Sigmoid colon (tissue), 7 donors: ENCODE data around the gene POU2F2. TPM values are rescaled to one million over a fixed set of nuclear protein-coding genes. Genes with fewer than 3 reads are reported as not detected.
A peak's percentile ranks its signal among the peaks of the same experiment; 100 is the strongest.

Experiments used
- DNase-seq: peaks from one replicate; pipeline ENCODE4 v3.0.0-alpha.2; 2019
- H3K27ac ChIP-seq, 4 donors: fragments of 200-600 bp; sonication (generic); one replicate each; pipeline ENCODE4 v1.5.1; 2016 to 2019; ENCODE audit warnings: mild to moderate bottlenecking in 1 of 4
- H3K27me3 ChIP-seq, 3 donors: fragments of 200-600 bp; sonication (generic); one replicate each; pipeline ENCODE4 v1.5.1; 2019; ENCODE audit warnings: mild to moderate bottlenecking in 1 of 3
- H3K36me3 ChIP-seq, 4 donors: fragments of 200-600 bp; sonication (generic); one replicate each; pipeline ENCODE4 v1.5.1; 2016 to 2019
- H3K4me1 ChIP-seq, 4 donors: fragments of 200-600 bp; sonication (generic); one replicate each; pipeline ENCODE4 v1.5.1; 2017 to 2019
- H3K4me3 ChIP-seq, 4 donors: fragments of 200-600 bp; sonication (generic); one replicate each; pipeline ENCODE4 v1.5.1; 2017 to 2019; ENCODE audit warnings: mild to moderate bottlenecking in 2 of 4, moderate library complexity in 1 of 4
- H3K9me3 ChIP-seq, 4 donors: fragments of 200-600 bp in 3 of 4; sonication (generic) in 3 of 4; one replicate each; pipeline versions ENCODE4 v1.5.1 to v1.6.1; 2013 to 2019
- EP300 ChIP-seq, 4 donors: sonication (generic); formaldehyde crosslinking; IDR thresholded peaks; one replicate each; pipeline ENCODE4 v1.6.1; 2017; ENCODE audit warnings: antibody characterized with exemption in 4 of 4
- POLR2A ChIP-seq, 2 donors: fragments of 450-650 bp; IDR thresholded peaks; one replicate each; pipeline ENCODE4 v1.6.1; 2016; ENCODE audit warnings: antibody characterized with exemption in 2 of 2, mild to moderate bottlenecking in 2 of 2, moderate library complexity in 2 of 2
- POLR2AphosphoS5 ChIP-seq, 4 donors: sonication (generic); formaldehyde crosslinking; IDR thresholded peaks; one replicate each; pipeline ENCODE4 v1.6.1; 2017; ENCODE audit warnings: antibody characterized with exemption in 4 of 4
- WGBS, 2 donors: extraction: QIAGEN DNeasy Blood & Tissue Kit; methylation state at CpG; one replicate each; pipeline ENCODE4 v1.1.7; 2013; 5-methylcytosine and 5-hydroxymethylcytosine counted together
- intact Hi-C: fragments of 100-400 bp; cut with DNase I; formaldehyde crosslinking; loops from one replicate; pipeline ENCODE4 v1.15.1; 2023
- polyA plus RNA-seq, 3 donors: library from polyadenylated mRNA; stranded (reverse); fragments of 200-250 nt; gene quantifications; one replicate each; pipeline ENCODE4 v1.2.3, GENCODE V29; 2013
- total RNA-seq, 4 donors: library from RNA; depleted of rRNA; stranded (reverse); fragments of >200 nt; gene quantifications; one replicate each; pipeline ENCODE4 v1.1.0, GENCODE V29; 2016
- TF ChIP-seq, protein P1 (sequence below), 4 experiments: fragments of 450-650 bp in 3 of 4; fragments of 200-600 bp in 1 of 4; IDR thresholded peaks; one replicate each; pipeline ENCODE4 v1.5.1; 2016 to 2019; ENCODE audit warnings: antibody characterized with exemption in 4 of 4, mild to moderate bottlenecking in 3 of 4, moderate library complexity in 2 of 4
- donor health status: healthy with polysubstance abuse.
- donor health status: Bipolar disorder and iron deficiency.
- donor health status: healthy.

Gene POU2F2
- total and polyA plus RNA-seq, 7 donors, result 0.60 to 19.0 (median 2.5) TPM

DNA sequence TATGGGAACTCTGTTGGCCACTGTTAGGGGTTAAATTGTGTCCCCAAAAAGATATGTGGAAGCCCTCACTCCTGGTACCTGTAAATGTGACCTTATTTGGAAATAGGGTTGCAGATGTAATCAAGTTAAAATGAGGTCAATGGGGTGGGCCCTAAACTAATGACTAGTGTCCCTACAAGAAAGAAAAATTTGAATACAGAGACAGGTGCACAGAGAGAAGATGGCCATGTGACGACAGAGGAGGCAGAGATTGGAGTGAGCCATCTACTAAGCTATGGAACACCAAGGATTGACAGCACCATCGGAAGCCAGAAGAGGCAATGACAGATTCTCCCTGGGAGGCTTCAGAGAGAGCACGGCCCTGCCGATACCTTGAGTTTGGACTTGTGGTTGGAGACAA, 16.5 kb downstream of the POU2F2 start:
- H3K27ac ChIP-seq, result no peak overlapping the region
- no peaks in the 10 kb centered on the region for H3K9me3 ChIP-seq
- intact Hi-C loops, result no loop called here
- peaks cover 0 to 13% (median 0%) of the 10 kb centered on the region in 4 donors for H3K4me1 ChIP-seq
- H3K4me3 ChIP-seq, result no peak overlapping the region
- no peak for TF ChIP-seq POLR2AphosphoS5 (IDR thresholded peaks at IDR 0.05)
- no peak for TF ChIP-seq POLR2A (IDR thresholded peaks at IDR 0.05)
- TF ChIP-seq, protein P1, sequence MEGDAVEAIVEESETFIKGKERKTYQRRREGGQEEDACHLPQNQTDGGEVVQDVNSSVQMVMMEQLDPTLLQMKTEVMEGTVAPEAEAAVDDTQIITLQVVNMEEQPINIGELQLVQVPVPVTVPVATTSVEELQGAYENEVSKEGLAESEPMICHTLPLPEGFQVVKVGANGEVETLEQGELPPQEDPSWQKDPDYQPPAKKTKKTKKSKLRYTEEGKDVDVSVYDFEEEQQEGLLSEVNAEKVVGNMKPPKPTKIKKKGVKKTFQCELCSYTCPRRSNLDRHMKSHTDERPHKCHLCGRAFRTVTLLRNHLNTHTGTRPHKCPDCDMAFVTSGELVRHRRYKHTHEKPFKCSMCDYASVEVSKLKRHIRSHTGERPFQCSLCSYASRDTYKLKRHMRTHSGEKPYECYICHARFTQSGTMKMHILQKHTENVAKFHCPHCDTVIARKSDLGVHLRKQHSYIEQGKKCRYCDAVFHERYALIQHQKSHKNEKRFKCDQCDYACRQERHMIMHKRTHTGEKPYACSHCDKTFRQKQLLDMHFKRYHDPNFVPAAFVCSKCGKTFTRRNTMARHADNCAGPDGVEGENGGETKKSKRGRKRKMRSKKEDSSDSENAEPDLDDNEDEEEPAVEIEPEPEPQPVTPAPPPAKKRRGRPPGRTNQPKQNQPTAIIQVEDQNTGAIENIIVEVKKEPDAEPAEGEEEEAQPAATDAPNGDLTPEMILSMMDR (IDR thresholded peaks at IDR 0.05), result no peak
- TF ChIP-seq EP300 (IDR thresholded peaks at IDR 0.05), result no peak
- WGBS, 2 donors, result 88 to 93% methylated on average over 4 of the region's 4 CpGs
- no peak for DNase-seq
- no peaks in the 10 kb centered on the region for H3K36me3 ChIP-seq
- no peaks in the 10 kb centered on the region for H3K27me3 ChIP-seq

DNA sequence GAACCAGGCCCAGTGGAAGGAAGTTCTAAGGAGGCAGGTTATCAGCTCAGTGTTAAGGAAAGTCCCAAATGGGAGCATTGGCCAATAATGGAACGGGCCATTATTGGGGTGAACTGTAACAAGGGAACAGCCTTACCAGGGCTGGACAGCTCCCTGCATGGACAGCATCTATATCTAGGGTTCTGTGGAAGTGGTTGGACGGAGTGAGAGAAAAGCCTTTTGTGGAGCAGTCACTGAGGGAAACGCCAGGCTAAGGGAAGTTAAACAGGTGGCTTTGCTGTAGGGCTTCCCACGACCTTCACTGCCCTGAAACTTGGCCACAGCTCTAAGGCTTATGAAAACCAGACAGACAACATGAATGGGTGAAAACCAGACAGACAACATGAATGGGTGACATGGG, 17.0 kb downstream of the POU2F2 start:
- Histone ChIP-seq H3K4me3 (no peak overlapping the region), H3K36me3 (no peaks in the 10 kb centered on the region), H3K27me3 (no peaks in the 10 kb centered on the region), H3K4me1 (peaks cover 0 to 13% (median 0%) of the 10 kb centered on the region in 4 donors), H3K9me3 (no peaks in the 10 kb centered on the region), H3K27ac (no peak overlapping the region)
- TF ChIP-seq, protein P1 (IDR thresholded peaks at IDR 0.05), result no peak
- TF ChIP-seq POLR2A (IDR thresholded peaks at IDR 0.05), result no peak
- TF ChIP-seq POLR2AphosphoS5 (IDR thresholded peaks at IDR 0.05), result no peak
- no peak for TF ChIP-seq EP300 (IDR thresholded peaks at IDR 0.05)
- DNase-seq, result no peak
- intact Hi-C loops, result no loop called here
- 69 to 75% methylated on average over 4 of the region's 4 CpGs for WGBS, 2 donors

DNA sequence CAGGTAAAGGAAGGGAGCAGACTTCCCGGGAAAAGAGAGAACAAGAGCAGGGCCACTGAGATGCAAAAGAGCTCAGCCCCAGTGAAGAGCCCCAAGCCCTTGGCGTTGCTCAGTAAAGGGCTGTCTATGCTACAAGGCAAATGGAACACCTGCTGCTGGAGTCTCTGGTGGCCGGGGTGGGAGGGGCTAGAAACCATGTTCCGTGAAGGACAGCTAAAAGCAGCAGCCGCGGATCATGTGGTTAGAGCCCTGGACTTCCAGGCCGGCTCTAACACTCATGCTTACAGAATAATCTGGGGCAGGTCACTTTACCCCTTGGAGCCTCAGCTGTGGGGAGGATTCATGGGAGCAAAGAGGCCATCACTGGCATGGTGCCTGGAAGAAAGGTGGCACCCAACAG, 17.8 kb downstream of the POU2F2 start:
- Histone ChIP-seq H3K27ac (peak overlapping the region in 1 of 4 donors; percentile 54), H3K36me3 (no peaks in the 10 kb centered on the region), H3K4me1 (peaks cover 0 to 13% (median 0%) of the 10 kb centered on the region in 4 donors), H3K27me3 (no peaks in the 10 kb centered on the region), H3K9me3 (no peaks in the 10 kb centered on the region), H3K4me3 (no peak overlapping the region)
- intact Hi-C loops, result no loop called here
- no peak for DNase-seq
- 37 to 38% methylated on average over 7 of the region's 7 CpGs for WGBS, 2 donors
- TF ChIP-seq EP300 (IDR thresholded peaks at IDR 0.05), result no peak

DNA sequence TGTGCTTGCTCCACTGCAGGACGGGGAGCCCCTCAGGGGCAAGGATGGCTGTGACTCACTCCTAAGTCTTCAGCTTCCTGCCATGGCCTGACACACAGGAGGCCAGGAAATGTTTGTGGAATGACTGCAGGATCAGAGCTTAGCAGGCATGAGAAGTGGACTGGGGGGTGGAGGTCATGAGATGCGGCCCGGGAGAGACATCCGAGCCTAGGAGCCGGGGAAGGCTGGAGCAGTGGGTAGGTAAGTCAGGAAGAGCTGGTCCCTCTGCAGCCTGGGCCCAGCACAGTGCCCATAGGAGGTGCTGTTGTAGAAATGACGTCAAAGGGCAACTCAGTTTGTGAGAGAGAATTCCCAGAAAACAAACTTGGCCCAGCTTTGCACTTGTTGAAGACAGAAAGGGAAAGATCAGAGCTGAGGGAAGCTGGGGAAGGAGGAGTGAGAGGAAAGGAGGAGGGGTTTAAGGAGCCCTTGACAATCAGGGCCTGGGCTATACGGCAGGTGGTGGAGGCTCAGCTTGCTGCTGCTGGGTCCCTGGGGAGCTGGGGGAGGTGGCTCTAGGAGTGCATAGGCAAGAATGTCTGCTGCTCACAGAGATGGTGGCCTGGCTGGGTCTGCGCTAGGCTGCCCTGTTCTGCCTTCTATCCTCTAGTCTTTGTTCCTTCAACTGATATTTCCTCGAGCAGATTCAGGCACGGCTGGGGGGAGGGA, 18.5 kb downstream of the POU2F2 start:
- H3K4me3 ChIP-seq, result no peak overlapping the region
- no peak for DNase-seq
- TF ChIP-seq, protein P1 (IDR thresholded peaks at IDR 0.05), result no peak
- TF ChIP-seq EP300 (IDR thresholded peaks at IDR 0.05), result no peak
- TF ChIP-seq POLR2A (IDR thresholded peaks at IDR 0.05), result no peak
- peak overlapping the region in 1 of 4 donors; percentile 54 for H3K27ac ChIP-seq
- H3K4me1 ChIP-seq, result peaks cover 0 to 13% (median 0%) of the 10 kb centered on the region in 4 donors
- no peaks in the 10 kb centered on the region for H3K9me3 ChIP-seq
- 56 to 60% methylated on average over 10 of the region's 10 CpGs for whole genome bisulfite sequencing, 2 donors
- intact Hi-C loops, result no loop called here
- no peaks in the 10 kb centered on the region for H3K36me3 ChIP-seq
- peaks cover 0 to under 1% (median 0%) of the 10 kb centered on the region in 3 donors for H3K27me3 ChIP-seq

- intact Hi-C loops, result no loop called here
- peaks cover 0 to 13% (median 0%) of the 10 kb centered on the region in 4 donors for H3K4me1 ChIP-seq
- peaks cover 0 to 17% (median 0%) of the 10 kb centered on the region in 3 donors for H3K27me3 ChIP-seq
- no peak overlapping the region for H3K4me3 ChIP-seq
- H3K9me3 ChIP-seq, result no peaks in the 10 kb centered on the region
- DNase-seq, result no peak
- H3K36me3 ChIP-seq, result no peaks in the 10 kb centered on the region
- WGBS, 2 donors, result 79 to 87% methylated on average over 3 of the region's 3 CpGs
- no peak overlapping the region for H3K27ac ChIP-seq
- TF ChIP-seq POLR2AphosphoS5 (IDR thresholded peaks at IDR 0.05) (no peak), EP300 (IDR thresholded peaks at IDR 0.05) (no peak)
- TF ChIP-seq, protein P1 (IDR thresholded peaks at IDR 0.05), result no peak
Measured at GRCh38 chr19:42111811-42112210, 20.4 kb downstream of the POU2F2 start.
